IMR-90 (cell line): ENCODE results near the gene SLC28A3. TPM values are rescaled to one million over a fixed set of nuclear protein-coding genes. Genes with fewer than 3 reads are reported as not detected.
A peak's percentile ranks its signal among the peaks of the same experiment; 100 is the strongest.

Experiments used
- ATAC-seq: fragments of 200-7000 bp; cut with Tn5 transposase; 2 replicates; pipeline ENCODE4 v1.9.1; 2020; ENCODE audit warnings: low read depth, mild to moderate bottlenecking, moderate library complexity
- BruUV-seq: library from RNA; stranded (reverse); fragments of 400-500 nt; replicated peaks from 2 replicates; lab custom pipeline; 2021; lab: Mats Ljungman, UMichigan
- CTCF ChIA-PET: fragments of 300-600 bp; formaldehyde crosslinking; extraction: SDS; loops from one replicate; lab custom pipeline; 2021; ENCODE audit warnings: antibody characterized with exemption; lab: Yijun Ruan, JAX
- POLR2A ChIA-PET: fragments of 300-600 bp; sonication (Branson Sonifier 250); formaldehyde crosslinking; loops from one replicate; lab custom pipeline; 2022; ENCODE audit warnings: antibody characterized with exemption; ENCODE audit not compliant: unreplicated experiment; lab: Charles Lee
- DNase-seq: peaks from one replicate; pipeline ENCODE4 v3.0.0; 2013
- H2AFZ ChIP-seq: replicated peaks from 2 replicates; pipeline ENCODE3; 2013; ENCODE audit warnings: low read length, mild to moderate bottlenecking; ENCODE audit not compliant: poor library complexity
- H2AK5ac ChIP-seq: 2 replicates; pipeline ENCODE4 v1.6.1; 2013; ENCODE audit warnings: low read depth, low read length, inconsistent platforms
- H2AK9ac ChIP-seq: replicated peaks from 2 replicates; pipeline ENCODE3; 2013; ENCODE audit warnings: mild to moderate bottlenecking, low read depth, low read length, moderate library complexity; ENCODE audit not compliant: poor library complexity
- H2BK120ac ChIP-seq: 2 replicates; pipeline ENCODE4 v1.6.1; 2013; ENCODE audit warnings: low read depth, low read length, inconsistent platforms
- H2BK15ac ChIP-seq: 3 replicates; pipeline ENCODE4 v1.6.1; 2013; ENCODE audit warnings: low read depth, low read length, inconsistent platforms
- H2BK20ac ChIP-seq: 2 replicates; pipeline ENCODE4 v1.6.1; 2013; ENCODE audit warnings: low read depth, mild to moderate bottlenecking, inconsistent platforms, low read length, moderate library complexity
- H2BK5ac ChIP-seq: 2 replicates; pipeline ENCODE4 v1.6.1; 2013; ENCODE audit warnings: mild to moderate bottlenecking, low read depth, low read length, inconsistent platforms; ENCODE audit not compliant: poor library complexity, severe bottlenecking
- H3K14ac ChIP-seq: replicated peaks from 2 replicates; pipeline ENCODE4 v1.6.1; 2013; ENCODE audit warnings: low read depth, low read length, inconsistent platforms
- H3K18ac ChIP-seq: 2 replicates; pipeline ENCODE4 v1.6.1; 2013; ENCODE audit warnings: low read depth, low read length, control low read depth
- H3K23ac ChIP-seq: 2 replicates; pipeline ENCODE4 v1.6.1; 2013; ENCODE audit warnings: low read depth, low read length, inconsistent platforms
- H3K27ac ChIP-seq: 2 replicates; pipeline ENCODE4 v1.5.1; 2013; ENCODE audit warnings: mild to moderate bottlenecking, control low read depth, low read length; ENCODE audit not compliant: insufficient read depth
- H3K27me3 ChIP-seq: 2 replicates; pipeline ENCODE4 v1.6.1; 2013; ENCODE audit warnings: low read length; ENCODE audit not compliant: control insufficient read depth, insufficient read depth
- H3K36me3 ChIP-seq: 2 replicates; pipeline ENCODE4 v1.6.1; 2013; ENCODE audit warnings: low read length, mixed read lengths; ENCODE audit not compliant: control insufficient read depth, insufficient read depth
- H3K4ac ChIP-seq: 2 replicates; pipeline ENCODE4 v1.6.1; 2013; ENCODE audit warnings: low read depth, low read length, inconsistent platforms
- H3K4me1 ChIP-seq: 2 replicates; pipeline ENCODE4 v1.6.1; 2013; ENCODE audit warnings: low read length, mixed read lengths; ENCODE audit not compliant: control insufficient read depth, insufficient read depth
- H3K4me2 ChIP-seq: 2 replicates; pipeline ENCODE4 v1.6.1; 2013; ENCODE audit warnings: low read depth, mild to moderate bottlenecking, control low read depth, low read length, moderate library complexity
- H3K4me3 ChIP-seq: 2 replicates; pipeline ENCODE4 v1.5.1; 2013; ENCODE audit warnings: low read depth, mild to moderate bottlenecking, control low read depth, low read length, moderate library complexity; ENCODE audit not compliant: insufficient read depth
- H3K56ac ChIP-seq: 2 replicates; pipeline ENCODE4 v1.6.1; 2013; ENCODE audit warnings: low read length, inconsistent platforms; ENCODE audit not compliant: insufficient read depth; ENCODE audit errors: extremely low read depth
- H3K79me1 ChIP-seq, 2 experiments: 2 replicates each; pipeline ENCODE4 v1.6.1; 2013; ENCODE audit warnings: low read length in 2 of 2, inconsistent platforms in 1 of 2, low read depth in 1 of 2
- H3K9ac ChIP-seq: 2 replicates; pipeline ENCODE4 v1.6.1; 2013; ENCODE audit warnings: low read depth, low read length, control low read depth
- H3K9me1 ChIP-seq: 2 replicates; pipeline ENCODE4 v1.6.1; 2013; ENCODE audit warnings: low read length, inconsistent platforms; ENCODE audit not compliant: insufficient read depth
- H3K9me3 ChIP-seq: 2 replicates; pipeline ENCODE4 v1.6.1; 2013; ENCODE audit warnings: low read length; ENCODE audit not compliant: control insufficient read depth, insufficient read depth
- H4K20me1 ChIP-seq: 2 replicates; pipeline ENCODE4 v1.6.1; 2013; ENCODE audit warnings: low read length, inconsistent platforms; ENCODE audit not compliant: insufficient read depth
- H4K5ac ChIP-seq: 2 replicates; pipeline ENCODE4 v1.6.1; 2013; ENCODE audit warnings: mild to moderate bottlenecking, low read depth, low read length, control low read depth
- H4K8ac ChIP-seq, 2 experiments: 2 replicates each; pipeline ENCODE4 v1.6.1; 2013; ENCODE audit warnings: low read depth in 2 of 2, low read length in 2 of 2, control low read depth in 1 of 2, inconsistent platforms in 1 of 2
- H4K91ac ChIP-seq: 2 replicates; pipeline ENCODE4 v1.6.1; 2013; ENCODE audit warnings: low read depth, low read length, inconsistent platforms; ENCODE audit not compliant: insufficient read depth
- BHLHE40 ChIP-seq: fragments of 150-350 bp; IDR thresholded peaks from 2 replicates; pipeline ENCODE4 v1.6.1; 2016; ENCODE audit warnings: mild to moderate bottlenecking, low read depth, low read length
- CEBPB ChIP-seq: IDR thresholded peaks from 2 replicates; pipeline ENCODE4 v1.6.1; 2012; ENCODE audit warnings: low read depth, low read length, improper control_type of control experiment
- CHD1 ChIP-seq: IDR thresholded peaks from 2 replicates; pipeline ENCODE4 v1.6.1; 2012; ENCODE audit warnings: low read depth, low read length, improper control_type of control experiment
- FOS ChIP-seq: fragments of 150-350 bp; IDR thresholded peaks from 2 replicates; pipeline ENCODE4 v1.6.1; 2016; ENCODE audit warnings: low read depth, low read length
- MAFK ChIP-seq: IDR thresholded peaks from 2 replicates; pipeline ENCODE4 v1.6.1; 2012; ENCODE audit warnings: low read depth, low read length, improper control_type of control experiment
- MAZ ChIP-seq: IDR thresholded peaks from 2 replicates; pipeline ENCODE4 v1.6.1; 2012; ENCODE audit warnings: low read depth, mild to moderate bottlenecking, low read length, improper control_type of control experiment, moderate library complexity, borderline replicate concordance
- MXI1 ChIP-seq: IDR thresholded peaks from 2 replicates; pipeline ENCODE4 v1.6.1; 2012; ENCODE audit warnings: low read depth, mild to moderate bottlenecking, low read length, moderate library complexity, borderline replicate concordance
- NFE2L2 ChIP-seq: fragments of 150-350 bp; IDR thresholded peaks from 2 replicates; pipeline ENCODE4 v1.6.1; 2016; ENCODE audit warnings: low read depth, mild to moderate bottlenecking, low read length
- POLR2A ChIP-seq: IDR thresholded peaks from 2 replicates; pipeline ENCODE4 v1.6.1; 2012; ENCODE audit warnings: mild to moderate bottlenecking, low read depth, low read length
- RAD21 ChIP-seq: IDR thresholded peaks from 2 replicates; pipeline ENCODE4 v1.6.1; 2012; ENCODE audit warnings: low read length, improper control_type of control experiment
- RCOR1 ChIP-seq: IDR thresholded peaks from 2 replicates; pipeline ENCODE4 v1.6.1; 2012; ENCODE audit warnings: mild to moderate bottlenecking, low read length, improper control_type of control experiment; ENCODE audit not compliant: insufficient replicate concordance
- RFX5 ChIP-seq: IDR thresholded peaks from 2 replicates; pipeline ENCODE4 v1.8.0; 2012; ENCODE audit warnings: low read depth, mild to moderate bottlenecking, low read length, moderate library complexity
- SMC3 ChIP-seq: fragments of 150-350 bp; IDR thresholded peaks from 2 replicates; pipeline ENCODE4 v1.6.1; 2016; ENCODE audit warnings: low read depth, mild to moderate bottlenecking, antibody characterized with exemption, low read length, moderate library complexity
- WGBS, 2 experiments: methylation state at CpG; one replicate each; pipeline versions ENCODE4 v1.1.5 to v1.1.7; 2013; ENCODE audit warnings: missing lambda C conversion rate in 2 of 2; ENCODE audit not compliant: insufficient read length in 1 of 2; ENCODE audit errors: extremely low coverage in 2 of 2; 5-methylcytosine and 5-hydroxymethylcytosine counted together
- dilution Hi-C: fragments of 300-500 bp; cut with HindIII; formaldehyde crosslinking; loops from one replicate; pipeline ENCODE4 v1.14.3; 2018; ENCODE audit warnings: low sequenced_read_pairs; ENCODE audit not compliant: unreplicated experiment
- in situ Hi-C: fragments of 300-500 bp; cut with MboI; formaldehyde crosslinking; loops from 3 replicates; pipeline ENCODE4 v1.14.3; 2019; ENCODE audit warnings: low sequenced_read_pairs, inconsistent platforms, mixed read lengths
- intact Hi-C: fragments of 100-400 bp; cut with micrococcal nuclease; formaldehyde crosslinking; loops from 2 replicates; pipeline ENCODE4 v1.10.0; 2022
- polyA plus RNA-seq, 3 experiments: library from polyadenylated mRNA; depleted of rRNA; stranded (reverse); fragments of >200 nt; gene quantifications; 2 replicates each; pipeline ENCODE4 v1.2.3, GENCODE V29; 2012; ENCODE audit warnings: low replicate concordance in 1 of 3
- total RNA-seq: library from RNA; depleted of rRNA; stranded (reverse); fragments of >200 nt; gene quantifications from 2 replicates; pipeline ENCODE4 v1.2.3, GENCODE V29; 2012
- TF ChIP-seq, protein P1 (sequence below): fragments of 150-350 bp; IDR thresholded peaks from 2 replicates; pipeline ENCODE4 v1.6.1; 2017; ENCODE audit warnings: mild to moderate bottlenecking, antibody characterized with exemption, low read length, low read depth
- TF ChIP-seq, protein P2 (sequence below): fragments of 150-350 bp; IDR thresholded peaks from 2 replicates; pipeline ENCODE4 v1.6.1; 2016; ENCODE audit warnings: low read depth, mild to moderate bottlenecking, low read length, moderate library complexity, borderline replicate concordance
- TF ChIP-seq, protein P3 (sequence below): conservative IDR thresholded peaks from 2 replicates; pipeline ENCODE4 v1.5.1; 2012; ENCODE audit warnings: mild to moderate bottlenecking, low read depth, low read length, improper control_type of control experiment

The SLC28A3 gene
- total and polyA plus RNA-seq, 2 of the 4 experiments (the other 2 are of a cell fraction), result 1.1 to 2.2 TPM

DNA sequence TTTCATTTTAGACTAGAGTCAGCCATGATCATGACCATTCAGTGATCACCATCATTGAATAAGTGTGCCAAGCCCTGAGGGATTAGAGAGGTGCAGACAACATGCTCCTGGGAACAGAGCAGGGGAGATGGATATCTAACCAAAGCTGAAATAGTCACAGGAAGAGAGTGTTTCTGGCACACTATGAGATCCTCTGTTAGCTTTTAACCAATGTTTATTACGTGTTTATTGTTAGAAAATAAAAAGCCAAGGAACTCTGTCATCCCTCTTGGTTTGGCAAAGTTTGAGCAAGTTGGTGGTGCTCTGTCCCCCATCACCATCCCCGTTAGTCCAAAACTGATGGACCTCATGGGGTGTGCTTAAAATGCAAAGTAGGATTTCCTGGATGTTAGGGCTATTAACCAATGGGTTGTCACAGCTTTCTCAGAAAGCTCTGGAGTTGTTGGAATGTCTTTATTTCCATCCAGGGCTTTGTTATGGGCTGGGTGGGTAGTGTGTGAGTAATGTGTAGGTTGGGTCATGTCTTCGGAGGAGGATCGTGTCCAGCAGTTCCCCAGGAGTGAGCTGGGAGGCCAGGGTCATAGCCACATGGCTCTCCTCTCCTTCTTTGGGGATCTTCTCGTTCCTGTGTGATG is 34.9 kb downstream of the SLC28A3 start:
- no peak overlapping the region for H3K23ac ChIP-seq
- intact Hi-C loops, result no loop called here
- DNase-seq (no peak), ATAC-seq (no peak; the same call in 1 of the 2 replicates)
- ChIA-PET CTCF (no interaction called here), POLR2A (no interaction called here)
- H4K91ac ChIP-seq, result no peak overlapping the region
- no CpG with 5 or more reads among the region's 5 CpGs for WGBS, 2 experiments
- H4K8ac ChIP-seq, result no peak overlapping the region
- H3K27me3 ChIP-seq, result no peaks in the 10 kb centered on the region
- no peak overlapping the region for H3K4me3 ChIP-seq
- no peak overlapping the region for H2AK5ac ChIP-seq
- no peak overlapping the region for H3K9ac ChIP-seq
- no peak overlapping the region for H3K27ac ChIP-seq
- H2BK15ac ChIP-seq, result no peak overlapping the region
- H3K4me1 ChIP-seq, result peaks cover 7% of the 10 kb centered on the region
- in situ Hi-C loops, result no loop called here
- no peak overlapping the region for H3K4ac ChIP-seq
- no peaks in the 10 kb centered on the region for H3K36me3 ChIP-seq
- H2AK9ac ChIP-seq, result no peak overlapping the region
- H3K4me2 ChIP-seq, result no peak overlapping the region
- H4K20me1 ChIP-seq, result no peaks in the 10 kb centered on the region
- TF ChIP-seq, protein P1, sequence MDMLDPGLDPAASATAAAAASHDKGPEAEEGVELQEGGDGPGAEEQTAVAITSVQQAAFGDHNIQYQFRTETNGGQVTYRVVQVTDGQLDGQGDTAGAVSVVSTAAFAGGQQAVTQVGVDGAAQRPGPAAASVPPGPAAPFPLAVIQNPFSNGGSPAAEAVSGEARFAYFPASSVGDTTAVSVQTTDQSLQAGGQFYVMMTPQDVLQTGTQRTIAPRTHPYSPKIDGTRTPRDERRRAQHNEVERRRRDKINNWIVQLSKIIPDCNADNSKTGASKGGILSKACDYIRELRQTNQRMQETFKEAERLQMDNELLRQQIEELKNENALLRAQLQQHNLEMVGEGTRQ, result no peak
- no peak for TF ChIP-seq BHLHE40
- TF ChIP-seq, protein P2, sequence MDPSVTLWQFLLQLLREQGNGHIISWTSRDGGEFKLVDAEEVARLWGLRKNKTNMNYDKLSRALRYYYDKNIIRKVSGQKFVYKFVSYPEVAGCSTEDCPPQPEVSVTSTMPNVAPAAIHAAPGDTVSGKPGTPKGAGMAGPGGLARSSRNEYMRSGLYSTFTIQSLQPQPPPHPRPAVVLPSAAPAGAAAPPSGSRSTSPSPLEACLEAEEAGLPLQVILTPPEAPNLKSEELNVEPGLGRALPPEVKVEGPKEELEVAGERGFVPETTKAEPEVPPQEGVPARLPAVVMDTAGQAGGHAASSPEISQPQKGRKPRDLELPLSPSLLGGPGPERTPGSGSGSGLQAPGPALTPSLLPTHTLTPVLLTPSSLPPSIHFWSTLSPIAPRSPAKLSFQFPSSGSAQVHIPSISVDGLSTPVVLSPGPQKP, result no peak
- no peak for TF ChIP-seq RCOR1
- no peak for TF ChIP-seq CEBPB
- TF ChIP-seq, protein P3, sequence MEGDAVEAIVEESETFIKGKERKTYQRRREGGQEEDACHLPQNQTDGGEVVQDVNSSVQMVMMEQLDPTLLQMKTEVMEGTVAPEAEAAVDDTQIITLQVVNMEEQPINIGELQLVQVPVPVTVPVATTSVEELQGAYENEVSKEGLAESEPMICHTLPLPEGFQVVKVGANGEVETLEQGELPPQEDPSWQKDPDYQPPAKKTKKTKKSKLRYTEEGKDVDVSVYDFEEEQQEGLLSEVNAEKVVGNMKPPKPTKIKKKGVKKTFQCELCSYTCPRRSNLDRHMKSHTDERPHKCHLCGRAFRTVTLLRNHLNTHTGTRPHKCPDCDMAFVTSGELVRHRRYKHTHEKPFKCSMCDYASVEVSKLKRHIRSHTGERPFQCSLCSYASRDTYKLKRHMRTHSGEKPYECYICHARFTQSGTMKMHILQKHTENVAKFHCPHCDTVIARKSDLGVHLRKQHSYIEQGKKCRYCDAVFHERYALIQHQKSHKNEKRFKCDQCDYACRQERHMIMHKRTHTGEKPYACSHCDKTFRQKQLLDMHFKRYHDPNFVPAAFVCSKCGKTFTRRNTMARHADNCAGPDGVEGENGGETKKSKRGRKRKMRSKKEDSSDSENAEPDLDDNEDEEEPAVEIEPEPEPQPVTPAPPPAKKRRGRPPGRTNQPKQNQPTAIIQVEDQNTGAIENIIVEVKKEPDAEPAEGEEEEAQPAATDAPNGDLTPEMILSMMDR, result no peak
- no peak for TF ChIP-seq FOS
- no peak for TF ChIP-seq CHD1
- no peak for TF ChIP-seq MAFK
- TF ChIP-seq SMC3, result no peak
- no peak for TF ChIP-seq MXI1
- no peak for TF ChIP-seq NFE2L2
- no peak for TF ChIP-seq MAZ
- TF ChIP-seq POLR2A, result no peak
- TF ChIP-seq RAD21, result no peak
- TF ChIP-seq RFX5, result no peak
- no peak overlapping the region; the same call in 1 of the 2 replicates for H3K18ac ChIP-seq
- H3K56ac ChIP-seq, result no peak overlapping the region
- H3K9me1 ChIP-seq, result no peaks in the 10 kb centered on the region
- no peak overlapping the region for H2BK120ac ChIP-seq
- dilution Hi-C loops, result no loop called here
- H3K14ac ChIP-seq, result peak overlapping the region; percentile 4; the same call in 1 of the 2 replicates
- no peaks in the 10 kb centered on the region for H3K79me1 ChIP-seq
- H3K9me3 ChIP-seq, result no peaks in the 10 kb centered on the region
- no peak overlapping the region for H2AFZ ChIP-seq
- H4K5ac ChIP-seq, result no peak overlapping the region
- no peak overlapping the region for H2BK20ac ChIP-seq
- no peak overlapping the region for H2BK5ac ChIP-seq
- no TSS peak for BruUV-seq
